ENCODE results near the gene PPP2R3A. TPM values are rescaled to one million over a fixed set of nuclear protein-coding genes. Genes with fewer than 3 reads are reported as not detected.

PPP2R3A gene
- total RNA-seq, 2 donors from 2014 or later, result 49.5 to 71.9 TPM

- Histone ChIP-seq H3K27ac (no peak overlapping the region), H3K9me3 (no peaks in the 10 kb centered on the region), H3K4me3 (no peak overlapping the region), H3K4me1 (peaks cover 0 to 13% of the 10 kb centered on the region in 2 donors), H3K27me3 (no peaks in the 10 kb centered on the region), H3K36me3 (no peaks in the 10 kb centered on the region)
- no peak for TF ChIP-seq CTCF (IDR thresholded peaks at IDR 0.05)
- DNase-seq (ENCODE audit: low spot score), result no peak
Measured at GRCh38 chr3:135973841-135974240, 8.3 kb downstream of the PPP2R3A start.

- Histone ChIP-seq H3K4me3 (no peak overlapping the region), H3K27me3 (no peaks in the 10 kb centered on the region), H3K9me3 (no peaks in the 10 kb centered on the region), H3K36me3 (no peaks in the 10 kb centered on the region), H3K4me1 (peaks cover 0 to 13% of the 10 kb centered on the region in 2 donors), H3K27ac (no peak overlapping the region)
- TF ChIP-seq CTCF (IDR thresholded peaks at IDR 0.05), result no peak
- no peak for DNase-seq (ENCODE audit: low spot score)
Measured at GRCh38 chr3:135975053-135975452, 9.5 kb downstream of the PPP2R3A start.

- no peak for DNase-seq (ENCODE audit: low spot score)
- Histone ChIP-seq H3K27ac (no peak overlapping the region), H3K9me3 (no peaks in the 10 kb centered on the region), H3K27me3 (no peaks in the 10 kb centered on the region), H3K36me3 (no peaks in the 10 kb centered on the region), H3K4me1 (peaks cover 0 to 13% of the 10 kb centered on the region in 2 donors), H3K4me3 (no peak overlapping the region)
- TF ChIP-seq CTCF (IDR thresholded peaks at IDR 0.05), result no peak
Measured at GRCh38 chr3:135975536-135975935, 10.0 kb downstream of the PPP2R3A start.

- Histone ChIP-seq H3K4me3 (no peak overlapping the region), H3K9me3 (no peaks in the 10 kb centered on the region), H3K27me3 (no peaks in the 10 kb centered on the region), H3K36me3 (no peaks in the 10 kb centered on the region), H3K4me1 (peaks cover 0 to 7% of the 10 kb centered on the region in 2 donors), H3K27ac (no peak overlapping the region)
- no peak for DNase-seq (ENCODE audit: low spot score)
- TF ChIP-seq CTCF (IDR thresholded peaks at IDR 0.05), result no peak
Measured at GRCh38 chr3:135980343-135980742, 14.8 kb downstream of the PPP2R3A start.

- H3K27ac ChIP-seq, result no peak overlapping the region
- no peaks in the 10 kb centered on the region for H3K36me3 ChIP-seq
- DNase-seq (ENCODE audit: low spot score), result no peak
- H3K4me1 ChIP-seq, result peaks cover 0 to 3% of the 10 kb centered on the region in 2 donors
- no peak for TF ChIP-seq CTCF (IDR thresholded peaks at IDR 0.05)
- H3K4me3 ChIP-seq, result no peak overlapping the region
- H3K9me3 ChIP-seq, result no peaks in the 10 kb centered on the region
- H3K27me3 ChIP-seq, result no peaks in the 10 kb centered on the region
Measured at GRCh38 chr3:135981701-135982403, 16.3 kb downstream of the PPP2R3A start.

- Histone ChIP-seq H3K36me3 (no peaks in the 10 kb centered on the region), H3K9me3 (no peaks in the 10 kb centered on the region), H3K4me1 (peaks cover 0 to 3% of the 10 kb centered on the region in 2 donors), H3K27me3 (no peaks in the 10 kb centered on the region), H3K4me3 (no peak overlapping the region), H3K27ac (no peak overlapping the region)
- no peak for DNase-seq (ENCODE audit: low spot score)
- TF ChIP-seq CTCF (IDR thresholded peaks at IDR 0.05), result no peak
Measured at GRCh38 chr3:135982404-135982761, 16.9 kb downstream of the PPP2R3A start.

Data from right atrium auricular region (tissue), 2 donors.